Testis (tissue), 3 donors: Measurements from ENCODE around the gene TM4SF20. TPM values are rescaled to one million over a fixed set of nuclear protein-coding genes. Genes with fewer than 3 reads are reported as not detected.

ENCODE experiments used
- DNase-seq: peaks from one replicate; pipeline ENCODE4 v3.0.0-alpha.2; 2019
- H3K27ac ChIP-seq, 2 donors: fragments of 200-600 bp; sonication (generic); one replicate each; pipeline ENCODE4 v1.5.1; 2019
- H3K27me3 ChIP-seq: fragments of 200-600 bp; sonication (generic); one replicate; pipeline ENCODE4 v1.5.1; 2019
- H3K36me3 ChIP-seq: fragments of 200-600 bp; sonication (generic); one replicate; pipeline ENCODE4 v1.5.1; 2017; ENCODE audit warnings: low read depth; ENCODE audit errors: missing control alignments
- H3K4me1 ChIP-seq: fragments of 200-600 bp; sonication (generic); one replicate; pipeline ENCODE4 v1.5.1; 2019
- H3K4me3 ChIP-seq, 2 donors: fragments of 200-600 bp; sonication (generic); one replicate each; pipeline ENCODE4 v1.5.1; 2017 to 2019
- H3K9me3 ChIP-seq: fragments of 200-600 bp; sonication (generic); one replicate; pipeline ENCODE4 v1.5.1; 2017
- CTCF ChIP-seq, 3 experiments: fragments of 450-650 bp in 2 of 3; fragments of 200-600 bp in 1 of 3; sonication (generic) in 1 of 3; IDR thresholded peaks; one replicate each; pipeline ENCODE4 v1.5.1; 2016 to 2019; ENCODE audit warnings: antibody characterized with exemption in 3 of 3, mild to moderate bottlenecking in 2 of 3, moderate library complexity in 1 of 3
- POLR2A ChIP-seq: fragments of 450-650 bp; IDR thresholded peaks from one replicate; pipeline ENCODE4 v1.6.1; 2017; ENCODE audit warnings: antibody characterized with exemption, mild to moderate bottlenecking, moderate library complexity
- WGBS, 2 donors: methylation state at CpG; one replicate each; pipeline ENCODE4 v1.1.5; 2018; 5-methylcytosine and 5-hydroxymethylcytosine counted together
- intact Hi-C: fragments of 100-400 bp; cut with DNase I; formaldehyde crosslinking; loops from one replicate; pipeline ENCODE4 v1.15.1; 2023; ENCODE audit warnings: low total_unique reads
- polyA plus RNA-seq: library from polyadenylated mRNA; stranded (reverse); fragments of 350-450 nt; fragmentation: Illumina TruSeq; extraction: RNeasy Lipid Tissue Mini Kit (QIAGEN cat#74804); gene quantifications from one replicate; pipeline ENCODE4 v1.2.3, GENCODE V29; 2014; ENCODE audit warnings: low read depth, low replicate concordance; ENCODE audit not compliant: insufficient read depth
- total RNA-seq, 2 donors: library from RNA; depleted of rRNA; stranded (reverse); fragments of >200 nt; gene quantifications; one replicate each; pipeline ENCODE4 v1.2.3, GENCODE V29; 2016

The TM4SF20 gene
- total and polyA plus RNA-seq, 3 donors from 2014 or later = 0.79 to 5.5 (median 2.2) TPM

- no peak overlapping the region for H3K27ac ChIP-seq
- H3K4me1 ChIP-seq = peaks cover 2% of the 10 kb centered on the region
- DNase-seq = no peak
- no peaks in the 10 kb centered on the region for H3K9me3 ChIP-seq
- H3K27me3 ChIP-seq = no peaks in the 10 kb centered on the region
- 68 to 77% methylated on average over 3 of the region's 3 CpGs for WGBS, 2 donors
- TF ChIP-seq CTCF (IDR thresholded peaks at IDR 0.05) (no peak), POLR2A (no peak)
- intact Hi-C loops = no loop called here
- H3K4me3 ChIP-seq = no peak overlapping the region
- no peaks in the 10 kb centered on the region for H3K36me3 ChIP-seq
Observed at GRCh38 chr2:227411990-227412350, 32.9 kb upstream of the TM4SF20 start.

- Histone ChIP-seq H3K4me3 (no peak overlapping the region), H3K36me3 (no peaks in the 10 kb centered on the region), H3K27me3 (no peaks in the 10 kb centered on the region), H3K9me3 (no peaks in the 10 kb centered on the region), H3K27ac (no peak overlapping the region), H3K4me1 (peaks cover 6% of the 10 kb centered on the region)
- no peak for TF ChIP-seq POLR2A
- TF ChIP-seq CTCF (IDR thresholded peaks at IDR 0.05) = no peak
- DNase-seq = no peak
- 94 to 97% methylated on average over 9 of the region's 9 CpGs for WGBS, 2 donors
- intact Hi-C loops = no loop called here
Observed at GRCh38 chr2:227411320-227411989, 32.3 kb upstream of the TM4SF20 start.

GRCh38 chr2:227410191-227410590 is 31.1 kb upstream of the TM4SF20 start:
- TF ChIP-seq CTCF (IDR thresholded peaks at IDR 0.05) = no peak
- TF ChIP-seq POLR2A = no peak
- 75 to 90% methylated on average over 3 of the region's 3 CpGs for WGBS, 2 donors
- H3K36me3 ChIP-seq = no peaks in the 10 kb centered on the region

GRCh38 chr2:227407591-227408151 is 28.6 kb upstream of the TM4SF20 start:
- no peak for DNase-seq
- Histone ChIP-seq H3K27me3 (no peaks in the 10 kb centered on the region), H3K4me1 (peaks cover 8% of the 10 kb centered on the region), H3K36me3 (no peaks in the 10 kb centered on the region), H3K27ac (peak overlapping the region in 1 of 2 donors; percentile 37), H3K4me3 (no peak overlapping the region), H3K9me3 (no peaks in the 10 kb centered on the region)
- intact Hi-C loops = no loop called here
- WGBS, 2 donors = 79 to 89% methylated on average over 16 of the region's 16 CpGs
- TF ChIP-seq POLR2A = no peak
- no peak for TF ChIP-seq CTCF (IDR thresholded peaks at IDR 0.05)

More at GRCh38 chr2:227410191-227410590, 31.1 kb upstream of the TM4SF20 start:
- no peak for DNase-seq
- Histone ChIP-seq H3K4me1 (peaks cover 8% of the 10 kb centered on the region), H3K4me3 (no peak overlapping the region), H3K27me3 (no peaks in the 10 kb centered on the region), H3K27ac (no peak overlapping the region), H3K9me3 (no peaks in the 10 kb centered on the region)
- intact Hi-C loops = no loop called here
